Ascending aorta (tissue), 2 donors: ENCODE data around the gene SRPK2. TPM values are rescaled to one million over a fixed set of nuclear protein-coding genes. Genes with fewer than 3 reads are reported as not detected.

Experiments
- DNase-seq, 2 donors: peaks; one replicate each; pipeline ENCODE4 v3.0.0-alpha.2; 2019; ENCODE audit warnings: low spot score in 2 of 2
- H3K27ac ChIP-seq, 2 donors: fragments of 200-600 bp; sonication (generic); one replicate each; pipeline ENCODE4 v1.5.1; 2016 to 2017; ENCODE audit warnings: mild to moderate bottlenecking in 1 of 2
- H3K27me3 ChIP-seq: fragments of 200-600 bp; sonication (generic); one replicate; pipeline ENCODE4 v1.5.1; 2017
- H3K36me3 ChIP-seq, 2 donors: fragments of 200-600 bp; sonication (generic); one replicate each; pipeline ENCODE4 v1.5.1; 2016
- H3K4me1 ChIP-seq, 2 donors: fragments of 200-600 bp; sonication (generic); one replicate each; pipeline ENCODE4 v1.5.1; 2016 to 2017; ENCODE audit warnings: mild to moderate bottlenecking in 1 of 2
- H3K4me3 ChIP-seq, 2 donors: fragments of 200-600 bp; sonication (generic); one replicate each; pipeline ENCODE4 v1.5.1; 2016 to 2017; ENCODE audit warnings: mild to moderate bottlenecking in 1 of 2
- H3K9me3 ChIP-seq, 2 donors: fragments of 200-600 bp; sonication (generic); one replicate each; pipeline ENCODE4 v1.5.1; 2016
- intact Hi-C: fragments of 100-400 bp; cut with DNase I; formaldehyde crosslinking; loops from one replicate; pipeline ENCODE4 v1.15.1; 2023
- total RNA-seq: library from RNA; depleted of rRNA; stranded (reverse); fragments of >200 nt; gene quantifications from one replicate; pipeline ENCODE4 v1.1.0, GENCODE V29; 2016
- TF ChIP-seq, protein P1 (sequence below), 3 experiments: fragments of 200-600 bp in 2 of 3; fragments of 450-650 bp in 1 of 3; sonication (generic) in 2 of 3; IDR thresholded peaks; one replicate each; pipeline ENCODE4 v1.5.1; 2016 to 2019; ENCODE audit warnings: antibody characterized with exemption in 3 of 3, mild to moderate bottlenecking in 1 of 3, moderate library complexity in 1 of 3

SRPK2 gene
- total RNA-seq, 1 donor from 2014 or later, result 26.2 TPM

DNA sequence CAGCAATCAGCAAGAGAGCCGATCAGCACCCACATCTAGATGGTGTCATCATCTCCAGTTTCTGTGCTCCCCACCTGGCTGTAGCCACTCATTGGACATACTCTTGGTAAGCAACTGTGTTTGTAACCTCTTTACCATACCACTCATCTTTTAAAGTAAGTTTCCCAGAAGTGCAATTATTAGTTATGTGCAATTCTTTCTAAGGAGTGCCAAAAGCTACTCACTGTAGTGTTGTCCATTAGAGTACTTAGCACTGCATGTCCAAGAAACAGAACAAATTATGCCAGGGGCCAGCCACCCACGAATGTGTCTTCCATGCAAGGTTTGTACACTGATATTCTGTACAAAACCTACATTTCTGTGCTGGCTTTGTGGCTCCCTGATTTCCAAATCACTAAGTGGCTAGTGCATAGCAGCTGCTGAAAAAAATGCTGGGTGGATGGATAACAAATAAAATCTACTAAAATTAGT is 131.9 kb downstream of the SRPK2 start:
- Histone ChIP-seq H3K4me1 (no peaks in the 10 kb centered on the region), H3K27ac (no peak overlapping the region), H3K27me3 (no peaks in the 10 kb centered on the region), H3K36me3 (no peaks in the 10 kb centered on the region), H3K9me3 (peaks cover 0 to 6% of the 10 kb centered on the region in 2 donors), H3K4me3 (no peak overlapping the region)
- TF ChIP-seq, protein P1, sequence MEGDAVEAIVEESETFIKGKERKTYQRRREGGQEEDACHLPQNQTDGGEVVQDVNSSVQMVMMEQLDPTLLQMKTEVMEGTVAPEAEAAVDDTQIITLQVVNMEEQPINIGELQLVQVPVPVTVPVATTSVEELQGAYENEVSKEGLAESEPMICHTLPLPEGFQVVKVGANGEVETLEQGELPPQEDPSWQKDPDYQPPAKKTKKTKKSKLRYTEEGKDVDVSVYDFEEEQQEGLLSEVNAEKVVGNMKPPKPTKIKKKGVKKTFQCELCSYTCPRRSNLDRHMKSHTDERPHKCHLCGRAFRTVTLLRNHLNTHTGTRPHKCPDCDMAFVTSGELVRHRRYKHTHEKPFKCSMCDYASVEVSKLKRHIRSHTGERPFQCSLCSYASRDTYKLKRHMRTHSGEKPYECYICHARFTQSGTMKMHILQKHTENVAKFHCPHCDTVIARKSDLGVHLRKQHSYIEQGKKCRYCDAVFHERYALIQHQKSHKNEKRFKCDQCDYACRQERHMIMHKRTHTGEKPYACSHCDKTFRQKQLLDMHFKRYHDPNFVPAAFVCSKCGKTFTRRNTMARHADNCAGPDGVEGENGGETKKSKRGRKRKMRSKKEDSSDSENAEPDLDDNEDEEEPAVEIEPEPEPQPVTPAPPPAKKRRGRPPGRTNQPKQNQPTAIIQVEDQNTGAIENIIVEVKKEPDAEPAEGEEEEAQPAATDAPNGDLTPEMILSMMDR (IDR thresholded peaks at IDR 0.05), result no peak
- intact Hi-C loops, result no loop called here
- no peak for DNase-seq

GRCh38 chr7:105250706-105251105 is 138.0 kb downstream of the SRPK2 start:
- Histone ChIP-seq H3K4me1 (peaks cover 0 to 4% of the 10 kb centered on the region in 2 donors), H3K36me3 (no peaks in the 10 kb centered on the region), H3K4me3 (no peak overlapping the region), H3K9me3 (no peaks in the 10 kb centered on the region), H3K27ac (no peak overlapping the region), H3K27me3 (no peaks in the 10 kb centered on the region)
- intact Hi-C loops, result no loop called here
- TF ChIP-seq, protein P1 (IDR thresholded peaks at IDR 0.05), result no peak
- DNase-seq, result no peak

DNA sequence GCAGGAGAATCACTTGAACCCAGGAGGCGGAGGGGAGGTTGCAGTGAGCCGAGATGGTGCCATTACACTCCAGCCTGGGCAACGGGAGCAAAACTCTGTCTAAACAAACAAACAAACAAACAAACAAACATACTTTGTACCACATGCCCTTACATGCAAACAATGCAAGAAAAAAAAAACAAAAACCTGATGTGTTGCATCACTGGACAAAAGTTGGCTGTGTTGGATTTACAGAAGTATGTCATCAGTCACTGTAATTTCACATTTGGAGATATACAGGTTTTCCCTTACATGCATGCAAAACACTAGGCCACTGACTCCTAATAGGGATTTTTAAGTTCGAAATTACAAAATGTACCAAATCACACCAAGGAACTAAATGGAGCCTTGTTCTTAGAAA is 138.5 kb downstream of the SRPK2 start:
- intact Hi-C loops, result no loop called here
- DNase-seq, result no peak
- H3K4me3 ChIP-seq, result no peak overlapping the region
- H3K4me1 ChIP-seq, result peaks cover 0 to 4% of the 10 kb centered on the region in 2 donors
- H3K36me3 ChIP-seq, result no peaks in the 10 kb centered on the region
- no peaks in the 10 kb centered on the region for H3K9me3 ChIP-seq
- TF ChIP-seq, protein P1 (IDR thresholded peaks at IDR 0.05), result no peak
- no peak overlapping the region for H3K27ac ChIP-seq
- no peaks in the 10 kb centered on the region for H3K27me3 ChIP-seq

DNA sequence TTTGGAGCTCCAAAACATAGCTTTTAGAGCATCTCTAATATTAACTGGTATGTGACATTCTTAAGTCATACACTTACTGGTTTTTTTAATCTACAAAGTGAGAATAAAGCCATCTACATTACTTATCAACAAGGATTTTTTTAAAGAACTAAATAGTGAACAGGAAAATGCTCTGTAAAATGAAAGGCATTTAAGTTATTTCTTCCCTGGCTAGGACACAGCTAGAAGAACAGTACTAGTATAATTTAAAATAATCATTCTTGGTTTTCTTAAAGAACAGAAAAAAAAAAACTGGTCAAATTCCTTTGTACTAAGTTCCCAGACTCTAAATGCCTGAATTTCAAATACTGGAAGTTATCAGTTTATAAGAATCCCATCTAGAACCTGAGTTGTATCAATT is 139.5 kb downstream of the SRPK2 start:
- peaks cover 0 to 4% of the 10 kb centered on the region in 2 donors for H3K4me1 ChIP-seq
- no peak overlapping the region for H3K27ac ChIP-seq

GRCh38 chr7:105246679-105247078 is 142.0 kb downstream of the SRPK2 start:
- no peak for DNase-seq
- no peak overlapping the region for H3K27ac ChIP-seq
- no peaks in the 10 kb centered on the region for H3K27me3 ChIP-seq
- TF ChIP-seq, protein P1 (IDR thresholded peaks at IDR 0.05), result no peak
- H3K4me3 ChIP-seq, result no peak overlapping the region
- H3K36me3 ChIP-seq, result no peaks in the 10 kb centered on the region
- H3K4me1 ChIP-seq, result peaks cover 0 to 4% of the 10 kb centered on the region in 2 donors
- intact Hi-C loops, result no loop called here
- H3K9me3 ChIP-seq, result no peaks in the 10 kb centered on the region

More for the DNA sequence above, 139.5 kb downstream of the SRPK2 start:
- TF ChIP-seq, protein P1 (IDR thresholded peaks at IDR 0.05), result no peak
- no peaks in the 10 kb centered on the region for H3K36me3 ChIP-seq
- H3K4me3 ChIP-seq, result no peak overlapping the region
- no peaks in the 10 kb centered on the region for H3K9me3 ChIP-seq
- H3K27me3 ChIP-seq, result no peaks in the 10 kb centered on the region
- intact Hi-C loops, result no loop called here
- DNase-seq, result no peak

GRCh38 chr7:105246256-105246655 is 142.5 kb downstream of the SRPK2 start:
- Histone ChIP-seq H3K27me3 (no peaks in the 10 kb centered on the region), H3K4me3 (no peak overlapping the region), H3K27ac (no peak overlapping the region), H3K36me3 (no peaks in the 10 kb centered on the region), H3K4me1 (peaks cover 0 to 4% of the 10 kb centered on the region in 2 donors), H3K9me3 (no peaks in the 10 kb centered on the region)
- TF ChIP-seq, protein P1 (IDR thresholded peaks at IDR 0.05), result no peak
- intact Hi-C loops, result no loop called here
- DNase-seq, result no peak
